ENCODE results near the gene ALG14. TPM values are rescaled to one million over a fixed set of nuclear protein-coding genes. Genes with fewer than 3 reads are reported as not detected.
"Not testable (repeated sequence)": the region's sequence is repeated elsewhere in the genome, so short reads cannot be mapped to it uniquely, and the experiment has no call there.

ALG14 gene
- polyA plus RNA-seq, 2 donors, result 0.88 to 1.3 TPM

- Histone ChIP-seq H3K4me1 (ENCODE audit: control insufficient read depth in 2 of 2, insufficient read depth in 2 of 2, low read length in 1 of 2) (peaks cover 0 to 5% of the 10 kb centered on the region in 2 donors), H3K9me3 (ENCODE audit: control insufficient read depth in 2 of 2, insufficient read depth in 1 of 2, low read depth in 1 of 2, low read length in 1 of 2) (no peaks in the 10 kb centered on the region), H3K27me3 (ENCODE audit: control insufficient read depth in 1 of 2, insufficient read depth in 2 of 2, low read length in 2 of 2) (no peaks in the 10 kb centered on the region), H3K27ac (ENCODE audit: low read depth in 2 of 2, low read length in 1 of 2) (no peak overlapping the region), H3K36me3 (ENCODE audit: control insufficient read depth in 2 of 2, insufficient read depth in 2 of 2, low read length in 1 of 2) (no peaks in the 10 kb centered on the region), H3K4me3 (ENCODE audit: low read depth in 1 of 2, low read length in 2 of 2) (no peak overlapping the region)
- WGBS, 2 donors, result 97 to 100% methylated on average over 1 of the region's 1 CpG
These were observed 40.9 kb upstream of the ALG14 start for GRCh38 chr1:95113684-95114083.

GRCh38 chr1:95111014-95111413, 38.3 kb upstream of the ALG14 start:
- Histone ChIP-seq H3K36me3 (ENCODE audit: control insufficient read depth in 2 of 2, insufficient read depth in 2 of 2, low read length in 1 of 2) (no peaks in the 10 kb centered on the region), H3K4me1 (ENCODE audit: control insufficient read depth in 2 of 2, insufficient read depth in 2 of 2, low read length in 1 of 2) (no peaks in the 10 kb centered on the region), H3K27me3 (ENCODE audit: control insufficient read depth in 1 of 2, insufficient read depth in 2 of 2, low read length in 2 of 2) (no peaks in the 10 kb centered on the region), H3K4me3 (ENCODE audit: low read depth in 1 of 2, low read length in 2 of 2) (no peak overlapping the region), H3K9me3 (ENCODE audit: control insufficient read depth in 2 of 2, insufficient read depth in 1 of 2, low read depth in 1 of 2, low read length in 1 of 2) (no peaks in the 10 kb centered on the region), H3K27ac (ENCODE audit: low read depth in 2 of 2, low read length in 1 of 2) (no peak overlapping the region)
- 79 to 81% methylated on average over 1 of the region's 1 CpG for WGBS, 2 donors

- WGBS, 2 donors, result 82 to 92% methylated on average over 2 of the region's 2 CpGs
- no peaks in the 10 kb centered on the region for H3K27me3 ChIP-seq (ENCODE audit: control insufficient read depth in 1 of 2, insufficient read depth in 2 of 2, low read length in 2 of 2)
- H3K36me3 ChIP-seq (ENCODE audit: control insufficient read depth in 2 of 2, insufficient read depth in 2 of 2, low read length in 1 of 2), result no peaks in the 10 kb centered on the region
- no peak overlapping the region for H3K4me3 ChIP-seq (ENCODE audit: low read depth in 1 of 2, low read length in 2 of 2)
- H3K9me3 ChIP-seq (ENCODE audit: control insufficient read depth in 2 of 2, insufficient read depth in 1 of 2, low read depth in 1 of 2, low read length in 1 of 2), result no peaks in the 10 kb centered on the region
- no peaks in the 10 kb centered on the region for H3K4me1 ChIP-seq (ENCODE audit: control insufficient read depth in 2 of 2, insufficient read depth in 2 of 2, low read length in 1 of 2)
- H3K27ac ChIP-seq (ENCODE audit: low read depth in 2 of 2, low read length in 1 of 2), result no peak overlapping the region
These were observed 36.0 kb upstream of the ALG14 start for GRCh38 chr1:95108792-95109191.

- WGBS, 2 donors, result 39 to 65% methylated on average over 4 of the region's 4 CpGs
- Histone ChIP-seq H3K36me3 (ENCODE audit: control insufficient read depth in 2 of 2, insufficient read depth in 2 of 2, low read length in 1 of 2) (no peaks in the 10 kb centered on the region), H3K4me1 (ENCODE audit: control insufficient read depth in 2 of 2, insufficient read depth in 2 of 2, low read length in 1 of 2) (no peaks in the 10 kb centered on the region), H3K9me3 (ENCODE audit: control insufficient read depth in 2 of 2, insufficient read depth in 1 of 2, low read depth in 1 of 2, low read length in 1 of 2) (no peaks in the 10 kb centered on the region), H3K27ac (ENCODE audit: low read depth in 2 of 2, low read length in 1 of 2) (no peak overlapping the region), H3K27me3 (ENCODE audit: control insufficient read depth in 1 of 2, insufficient read depth in 2 of 2, low read length in 2 of 2) (no peaks in the 10 kb centered on the region), H3K4me3 (ENCODE audit: low read depth in 1 of 2, low read length in 2 of 2) (no peak overlapping the region)
These were observed 25.4 kb upstream of the ALG14 start for GRCh38 chr1:95098196-95098595.

- no peak overlapping the region for H3K27ac ChIP-seq (ENCODE audit: low read depth in 2 of 2, low read length in 1 of 2)
- H3K4me1 ChIP-seq (ENCODE audit: control insufficient read depth in 2 of 2, insufficient read depth in 2 of 2, low read length in 1 of 2), result no peaks in the 10 kb centered on the region
- 92% methylated on average over 4 of the region's 4 CpGs for WGBS, 2 donors
- H3K9me3 ChIP-seq (ENCODE audit: control insufficient read depth in 2 of 2, insufficient read depth in 1 of 2, low read depth in 1 of 2, low read length in 1 of 2), result no peaks in the 10 kb centered on the region
- H3K27me3 ChIP-seq (ENCODE audit: control insufficient read depth in 1 of 2, insufficient read depth in 2 of 2, low read length in 2 of 2), result no peaks in the 10 kb centered on the region
- H3K4me3 ChIP-seq (ENCODE audit: low read depth in 1 of 2, low read length in 2 of 2), result no peak overlapping the region
- H3K36me3 ChIP-seq (ENCODE audit: control insufficient read depth in 2 of 2, insufficient read depth in 2 of 2, low read length in 1 of 2), result no peaks in the 10 kb centered on the region
These were observed 24.7 kb upstream of the ALG14 start for GRCh38 chr1:95097426-95097825.

- Histone ChIP-seq H3K27me3 (ENCODE audit: control insufficient read depth in 1 of 2, insufficient read depth in 2 of 2, low read length in 2 of 2) (no peaks in the 10 kb centered on the region), H3K27ac (ENCODE audit: low read depth in 2 of 2, low read length in 1 of 2) (no peak overlapping the region), H3K9me3 (ENCODE audit: control insufficient read depth in 2 of 2, insufficient read depth in 1 of 2, low read depth in 1 of 2, low read length in 1 of 2) (no peaks in the 10 kb centered on the region), H3K4me3 (ENCODE audit: low read depth in 1 of 2, low read length in 2 of 2) (no peak overlapping the region), H3K36me3 (ENCODE audit: control insufficient read depth in 2 of 2, insufficient read depth in 2 of 2, low read length in 1 of 2) (no peaks in the 10 kb centered on the region), H3K4me1 (ENCODE audit: control insufficient read depth in 2 of 2, insufficient read depth in 2 of 2, low read length in 1 of 2) (no peaks in the 10 kb centered on the region)
- 81 to 84% methylated on average over 6 of the region's 6 CpGs for WGBS, 2 donors
These were observed 23.6 kb upstream of the ALG14 start for GRCh38 chr1:95096218-95096841.

GRCh38 chr1:95095833-95096217, 23.1 kb upstream of the ALG14 start:
- Histone ChIP-seq H3K4me1 (ENCODE audit: control insufficient read depth in 2 of 2, insufficient read depth in 2 of 2, low read length in 1 of 2) (no peaks in the 10 kb centered on the region), H3K27ac (ENCODE audit: low read depth in 2 of 2, low read length in 1 of 2) (no peak overlapping the region), H3K36me3 (ENCODE audit: control insufficient read depth in 2 of 2, insufficient read depth in 2 of 2, low read length in 1 of 2) (no peaks in the 10 kb centered on the region), H3K9me3 (ENCODE audit: control insufficient read depth in 2 of 2, insufficient read depth in 1 of 2, low read depth in 1 of 2, low read length in 1 of 2) (no peaks in the 10 kb centered on the region), H3K27me3 (ENCODE audit: control insufficient read depth in 1 of 2, insufficient read depth in 2 of 2, low read length in 2 of 2) (no peaks in the 10 kb centered on the region), H3K4me3 (ENCODE audit: low read depth in 1 of 2, low read length in 2 of 2) (no peak overlapping the region)
- WGBS, 2 donors, result 70 to 71% methylated on average over 2 of the region's 2 CpGs

GRCh38 chr1:95094923-95095322, 22.2 kb upstream of the ALG14 start:
- H3K9me3 ChIP-seq (ENCODE audit: control insufficient read depth in 2 of 2, insufficient read depth in 1 of 2, low read depth in 1 of 2, low read length in 1 of 2), result no peaks in the 10 kb centered on the region
- no peaks in the 10 kb centered on the region for H3K27me3 ChIP-seq (ENCODE audit: control insufficient read depth in 1 of 2, insufficient read depth in 2 of 2, low read length in 2 of 2)
- H3K4me1 ChIP-seq (ENCODE audit: control insufficient read depth in 2 of 2, insufficient read depth in 2 of 2, low read length in 1 of 2), result no peaks in the 10 kb centered on the region
- H3K36me3 ChIP-seq (ENCODE audit: control insufficient read depth in 2 of 2, insufficient read depth in 2 of 2, low read length in 1 of 2), result no peaks in the 10 kb centered on the region
- WGBS, 2 donors, result 43 to 59% methylated on average over 2 of the region's 2 CpGs
- H3K27ac ChIP-seq (ENCODE audit: low read depth in 2 of 2, low read length in 1 of 2), result no peak overlapping the region
- no peak overlapping the region for H3K4me3 ChIP-seq (ENCODE audit: low read depth in 1 of 2, low read length in 2 of 2)

GRCh38 chr1:95093296-95093695, 20.5 kb upstream of the ALG14 start:
- Histone ChIP-seq H3K4me3 (ENCODE audit: low read depth in 1 of 2, low read length in 2 of 2) (no peak overlapping the region), H3K27me3 (ENCODE audit: control insufficient read depth in 1 of 2, insufficient read depth in 2 of 2, low read length in 2 of 2) (no peaks in the 10 kb centered on the region)
- 46 to 87% methylated on average over 1 of the region's 1 CpG for WGBS, 2 donors

GRCh38 chr1:95092891-95093290, 20.1 kb upstream of the ALG14 start:
- not testable (repeated sequence) for H3K27ac ChIP-seq (ENCODE audit: low read depth in 2 of 2, low read length in 1 of 2)

More at GRCh38 chr1:95093296-95093695, 20.5 kb upstream of the ALG14 start:
- no peaks in the 10 kb centered on the region for H3K9me3 ChIP-seq (ENCODE audit: control insufficient read depth in 2 of 2, insufficient read depth in 1 of 2, low read depth in 1 of 2, low read length in 1 of 2)
- H3K4me1 ChIP-seq (ENCODE audit: control insufficient read depth in 2 of 2, insufficient read depth in 2 of 2, low read length in 1 of 2), result no peaks in the 10 kb centered on the region
- H3K36me3 ChIP-seq (ENCODE audit: control insufficient read depth in 2 of 2, insufficient read depth in 2 of 2, low read length in 1 of 2), result no peaks in the 10 kb centered on the region
- H3K27ac ChIP-seq (ENCODE audit: low read depth in 2 of 2, low read length in 1 of 2), result no peak overlapping the region

More at GRCh38 chr1:95092891-95093290, 20.1 kb upstream of the ALG14 start:
- not testable (repeated sequence) for H3K9me3 ChIP-seq (ENCODE audit: control insufficient read depth in 2 of 2, insufficient read depth in 1 of 2, low read depth in 1 of 2, low read length in 1 of 2); H3K36me3 ChIP-seq (ENCODE audit: control insufficient read depth in 2 of 2, insufficient read depth in 2 of 2, low read length in 1 of 2); H3K27me3 ChIP-seq (ENCODE audit: control insufficient read depth in 1 of 2, insufficient read depth in 2 of 2, low read length in 2 of 2); H3K4me1 ChIP-seq (ENCODE audit: control insufficient read depth in 2 of 2, insufficient read depth in 2 of 2, low read length in 1 of 2); H3K4me3 ChIP-seq (ENCODE audit: low read depth in 1 of 2, low read length in 2 of 2)

All from esophagus (tissue), 2 donors.